Spleen (tissue), 11 donors: Measurements from ENCODE around the gene CYS1. TPM values are rescaled to one million over a fixed set of nuclear protein-coding genes. Genes with fewer than 3 reads are reported as not detected.

ENCODE experiments used
- DNase-seq: peaks from one replicate; pipeline ENCODE4 v3.0.0-alpha.2; 2020
- H3K27ac ChIP-seq, 8 donors: fragments of 200-600 bp; sonication (generic) in 7 of 8; 1 replicate in 4 of 8; 2 replicates in 4 of 8; pipeline versions ENCODE4 v1.5.0 to v1.8.0; 2016 to 2021; ENCODE audit warnings: inconsistent platforms in 4 of 8, mild to moderate bottlenecking in 4 of 8, moderate library complexity in 1 of 8
- H3K27me3 ChIP-seq, 7 donors: fragments of 200-600 bp; sonication (generic) in 6 of 7; replicated peaks in 1 of 7; 1 replicate in 4 of 7; 2 replicates in 3 of 7; pipeline versions ENCODE4 v1.5.0 to v1.8.0; 2016 to 2021; ENCODE audit warnings: inconsistent platforms in 3 of 7, mild to moderate bottlenecking in 1 of 7
- H3K36me3 ChIP-seq, 6 donors: fragments of 200-600 bp; sonication (generic) in 5 of 6; 1 replicate in 4 of 6; 2 replicates in 2 of 6; pipeline versions ENCODE4 v1.5.0 to v1.8.0; 2016 to 2021; ENCODE audit warnings: inconsistent platforms in 2 of 6
- H3K4me1 ChIP-seq, 6 donors: fragments of 200-600 bp; sonication (generic) in 5 of 6; 1 replicate in 3 of 6; 2 replicates in 3 of 6; pipeline versions ENCODE4 v1.5.0 to v1.8.0; 2016 to 2021; ENCODE audit warnings: inconsistent platforms in 3 of 6
- H3K4me3 ChIP-seq, 8 donors: fragments of 200-600 bp; sonication (generic) in 7 of 8; 1 replicate in 4 of 8; 2 replicates in 4 of 8; pipeline versions ENCODE4 v1.5.0 to v1.8.0; 2016 to 2021; ENCODE audit warnings: inconsistent platforms in 4 of 8, mild to moderate bottlenecking in 4 of 8, moderate library complexity in 2 of 8
- H3K9me3 ChIP-seq, 8 donors: fragments of 200-600 bp; sonication (generic) in 7 of 8; 1 replicate in 4 of 8; 2 replicates in 4 of 8; pipeline versions ENCODE4 v1.5.0 to v1.8.0; 2016 to 2021; ENCODE audit warnings: inconsistent platforms in 4 of 8
- CTCF ChIP-seq, 11 experiments: fragments of 200-600 bp in 7 of 11; fragments of 450-650 bp in 4 of 11; sonication (generic) in 4 of 11; IDR thresholded peaks in 8 of 11; conservative IDR thresholded peaks in 3 of 11; 1 replicate in 7 of 11; 2 replicates in 4 of 11; pipeline versions ENCODE4 v1.4.0 to v1.8.0; 2016 to 2021; ENCODE audit warnings: antibody characterized with exemption in 11 of 11, inconsistent platforms in 4 of 11, mild to moderate bottlenecking in 1 of 11
- POLR2A ChIP-seq, 3 donors: fragments of 450-650 bp; IDR thresholded peaks; one replicate each; pipeline ENCODE4 v1.5.1; 2017; ENCODE audit warnings: antibody characterized with exemption in 3 of 3, mild to moderate bottlenecking in 1 of 3
- POLR2AphosphoS5 ChIP-seq, 3 donors: sonication (generic); formaldehyde crosslinking; IDR thresholded peaks; one replicate each; pipeline ENCODE4 v1.5.1; 2017; ENCODE audit warnings: antibody characterized with exemption in 3 of 3
- WGBS, 5 donors: extraction: QIAGEN DNeasy Blood & Tissue Kit in 3 of 5; methylation state at CpG; one replicate each; pipeline versions ENCODE4 v1.1.5 to v1.1.7; 2013 to 2018; 5-methylcytosine and 5-hydroxymethylcytosine counted together
- intact Hi-C: fragments of 100-400 bp; cut with DNase I; formaldehyde crosslinking; loops from one replicate; pipeline ENCODE4 v1.15.0; 2023; ENCODE audit warnings: low total_unique reads
- polyA plus RNA-seq, 3 donors: library from polyadenylated mRNA; stranded (reverse); fragments of 200-250 nt; gene quantifications; one replicate each; pipeline ENCODE4 v1.2.1, GENCODE V29; 2013
- total RNA-seq, 7 donors: library from RNA; depleted of rRNA in 3 of 7; stranded (reverse); fragments of >200 nt in 3 of 7; fragmentation: NEBNext Ultra II Directional in 4 of 7; extraction: Animal tissue kit (Norgen Biotek cat#: 25700) in 4 of 7; gene quantifications; one replicate each; pipeline versions ENCODE4 v1.1.0 to v1.2.1, GENCODE V29; 2016 to 2021
- donor health status: healthy with polysubstance abuse.
- donor health status: DM: no; HTN: no; CAD: no; lungs with moderate emphysema.
- donor health status: DM: no; HTN: no; CAD: no.
- donor health status: Bipolar disorder and iron deficiency.
- donor health status: healthy.
- donor health status: DM: no; HTN: no; CAD: no.
- donor health status: DM: yes; HTN: yes; CAD: no.

Gene CYS1
- total and polyA plus RNA-seq, 10 donors: 0.38 to 2.9 (median 1.3) TPM

GRCh38 chr2:10041711-10042110 lies 38.5 kb downstream of the CYS1 start:
- TF ChIP-seq CTCF (IDR thresholded peaks at IDR 0.05 in 8 of 11, conservative IDR thresholded peaks at IDR 0.05 in 3 of 11) (no peak), POLR2AphosphoS5 (IDR thresholded peaks at IDR 0.05) (no peak), POLR2A (IDR thresholded peaks at IDR 0.05) (no peak)
- peaks cover 0 to 7% (median 0%) of the 10 kb centered on the region in 7 donors for H3K27me3 ChIP-seq
- no peak for DNase-seq
- H3K36me3 ChIP-seq: peaks cover 0 to 11% (median 0%) of the 10 kb centered on the region in 6 donors
- WGBS, 5 donors: 88 to 93% (median 89%) methylated on average over 14 of the region's 14 CpGs
- peaks cover 37 to 84% (median 67%) of the 10 kb centered on the region in 6 donors for H3K4me1 ChIP-seq
- peak overlapping the region in 1 of 8 donors; percentile 86 for H3K4me3 ChIP-seq
- intact Hi-C loops: no loop called here
- no peaks in the 10 kb centered on the region for H3K9me3 ChIP-seq
- H3K27ac ChIP-seq: peak overlapping the region; percentile 66 to 98 (median 91)

- TF ChIP-seq CTCF (IDR thresholded peaks at IDR 0.05 in 8 of 11, conservative IDR thresholded peaks at IDR 0.05 in 3 of 11): no peak
- no peak for TF ChIP-seq POLR2A (IDR thresholded peaks at IDR 0.05)
- no peak for TF ChIP-seq POLR2AphosphoS5 (IDR thresholded peaks at IDR 0.05)
- H3K36me3 ChIP-seq: no peaks in the 10 kb centered on the region
- DNase-seq: no peak
- no peak overlapping the region for H3K4me3 ChIP-seq
- 77 to 88% (median 80%) methylated on average over 16 of the region's 16 CpGs for WGBS, 5 donors
- no peaks in the 10 kb centered on the region for H3K9me3 ChIP-seq
- H3K27me3 ChIP-seq: peaks cover 0 to 7% (median 0%) of the 10 kb centered on the region in 7 donors
- intact Hi-C loops: no loop called here
- peak overlapping the region in 5 of 8 donors; percentile 27 to 98 (median 41) for H3K27ac ChIP-seq
- H3K4me1 ChIP-seq: peaks cover 44 to 84% (median 74%) of the 10 kb centered on the region in 6 donors
Observed at GRCh38 chr2:10039658-10040410, 40.4 kb downstream of the CYS1 start.

- H3K27me3 ChIP-seq: peaks cover 0 to 7% (median 0%) of the 10 kb centered on the region in 7 donors
- H3K4me3 ChIP-seq: no peak overlapping the region
- no peaks in the 10 kb centered on the region for H3K9me3 ChIP-seq
- H3K27ac ChIP-seq: peak overlapping the region in 1 of 8 donors; percentile 78
- intact Hi-C loops: no loop called here
- no peak for DNase-seq
- no peak for TF ChIP-seq POLR2A (IDR thresholded peaks at IDR 0.05)
- TF ChIP-seq CTCF (IDR thresholded peaks at IDR 0.05 in 8 of 11, conservative IDR thresholded peaks at IDR 0.05 in 3 of 11): no peak
- no peaks in the 10 kb centered on the region for H3K36me3 ChIP-seq
- H3K4me1 ChIP-seq: peaks cover 45 to 86% (median 70%) of the 10 kb centered on the region in 6 donors
Observed at GRCh38 chr2:10038716-10039115, 41.5 kb downstream of the CYS1 start.

- Histone ChIP-seq H3K36me3 (no peaks in the 10 kb centered on the region), H3K9me3 (no peaks in the 10 kb centered on the region), H3K4me1 (peaks cover 45 to 91% (median 70%) of the 10 kb centered on the region in 6 donors), H3K27ac (peak overlapping the region in 3 of 8 donors; percentile 9 to 78 (median 75)), H3K27me3 (peaks cover 0 to 7% (median 0%) of the 10 kb centered on the region in 7 donors), H3K4me3 (no peak overlapping the region)
- no peak for DNase-seq
- 75 to 97% (median 87%) methylated on average over 7 to 10 of the region's 10 CpGs for WGBS, 5 donors
- TF ChIP-seq CTCF (IDR thresholded peaks at IDR 0.05 in 8 of 11, conservative IDR thresholded peaks at IDR 0.05 in 3 of 11) (no peak), POLR2AphosphoS5 (IDR thresholded peaks at IDR 0.05) (no peak), POLR2A (IDR thresholded peaks at IDR 0.05) (no peak)
- intact Hi-C loops: no loop called here
Observed at GRCh38 chr2:10038123-10038522, 42.1 kb downstream of the CYS1 start.
